PFSK-1 (cell line): Measurements from ENCODE around the gene USP48.

ENCODE experiments used
- FOXP2 ChIP-seq: optimal IDR thresholded peaks from 2 replicates; pipeline ENCODE3; 2011; ENCODE audit warnings: borderline replicate concordance, control low read depth, inconsistent platforms; ENCODE audit not compliant: insufficient read depth; ENCODE audit errors: extremely low read length, extremely low read depth
- SIN3A ChIP-seq: IDR thresholded peaks from 2 replicates; pipeline ENCODE4 v1.6.1; 2012; ENCODE audit warnings: mild to moderate bottlenecking, low read length, moderate library complexity, borderline replicate concordance; ENCODE audit not compliant: insufficient read depth
- TF ChIP-seq, protein P1 (sequence below), 2 experiments: IDR thresholded peaks; 2 replicates each; pipeline versions ENCODE4 v1.6.1 to v1.8.0; 2011 to 2012; ENCODE audit warnings: low read depth in 2 of 2, low read length in 2 of 2, control low read depth in 1 of 2, inconsistent platforms in 1 of 2, mild to moderate bottlenecking in 1 of 2, moderate library complexity in 1 of 2; ENCODE audit not compliant: insufficient read depth in 1 of 2

DNA sequence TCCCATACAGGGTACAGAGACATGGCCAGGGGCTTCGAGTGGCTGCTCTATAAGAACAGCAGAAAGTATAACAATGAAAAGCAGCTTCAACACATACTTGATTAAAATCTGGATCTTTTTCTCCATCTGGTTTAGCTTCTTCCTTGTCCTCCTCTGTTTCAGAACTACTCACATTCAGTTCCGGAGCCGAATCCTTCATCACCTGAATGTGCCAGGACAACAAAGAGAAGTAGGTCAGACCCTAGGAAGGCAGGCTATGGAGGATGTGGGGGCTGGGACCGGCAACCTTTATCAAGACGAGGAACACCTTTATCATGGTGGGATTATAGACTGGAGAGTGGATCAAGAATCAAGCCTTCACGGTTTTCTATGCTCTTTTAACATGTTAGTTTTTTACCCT, 81.5 kb downstream of the USP48 start:
- no peak for TF ChIP-seq FOXP2
- TF ChIP-seq SIN3A: no peak
- TF ChIP-seq, protein P1, sequence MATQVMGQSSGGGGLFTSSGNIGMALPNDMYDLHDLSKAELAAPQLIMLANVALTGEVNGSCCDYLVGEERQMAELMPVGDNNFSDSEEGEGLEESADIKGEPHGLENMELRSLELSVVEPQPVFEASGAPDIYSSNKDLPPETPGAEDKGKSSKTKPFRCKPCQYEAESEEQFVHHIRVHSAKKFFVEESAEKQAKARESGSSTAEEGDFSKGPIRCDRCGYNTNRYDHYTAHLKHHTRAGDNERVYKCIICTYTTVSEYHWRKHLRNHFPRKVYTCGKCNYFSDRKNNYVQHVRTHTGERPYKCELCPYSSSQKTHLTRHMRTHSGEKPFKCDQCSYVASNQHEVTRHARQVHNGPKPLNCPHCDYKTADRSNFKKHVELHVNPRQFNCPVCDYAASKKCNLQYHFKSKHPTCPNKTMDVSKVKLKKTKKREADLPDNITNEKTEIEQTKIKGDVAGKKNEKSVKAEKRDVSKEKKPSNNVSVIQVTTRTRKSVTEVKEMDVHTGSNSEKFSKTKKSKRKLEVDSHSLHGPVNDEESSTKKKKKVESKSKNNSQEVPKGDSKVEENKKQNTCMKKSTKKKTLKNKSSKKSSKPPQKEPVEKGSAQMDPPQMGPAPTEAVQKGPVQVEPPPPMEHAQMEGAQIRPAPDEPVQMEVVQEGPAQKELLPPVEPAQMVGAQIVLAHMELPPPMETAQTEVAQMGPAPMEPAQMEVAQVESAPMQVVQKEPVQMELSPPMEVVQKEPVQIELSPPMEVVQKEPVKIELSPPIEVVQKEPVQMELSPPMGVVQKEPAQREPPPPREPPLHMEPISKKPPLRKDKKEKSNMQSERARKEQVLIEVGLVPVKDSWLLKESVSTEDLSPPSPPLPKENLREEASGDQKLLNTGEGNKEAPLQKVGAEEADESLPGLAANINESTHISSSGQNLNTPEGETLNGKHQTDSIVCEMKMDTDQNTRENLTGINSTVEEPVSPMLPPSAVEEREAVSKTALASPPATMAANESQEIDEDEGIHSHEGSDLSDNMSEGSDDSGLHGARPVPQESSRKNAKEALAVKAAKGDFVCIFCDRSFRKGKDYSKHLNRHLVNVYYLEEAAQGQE (IDR thresholded peaks at IDR 0.05; ENCODE audit: insufficient read depth in 1 of 2, low read depth in 2 of 2, low read length in 2 of 2): no peak
